Fibroblast of skin of right biceps (primary cell): ENCODE results near the gene MKNK1.
"Not testable (repeated sequence)": the region's sequence is repeated elsewhere in the genome, so short reads cannot be mapped to it uniquely, and the experiment has no call there.

Source experiments
- DNase-seq: peaks from one replicate; pipeline ENCODE4 v3.0.0-alpha.2; 2013

The MKNK1 gene

GRCh38 chr1:46603858-46604549, at the start of gene MKNK1:
MKNK1 (minus strand) TSS chr1:46604268; CDS start chr1:46583327, 20,941 bp downstream.
- peak; percentile 93 for DNase-seq

GRCh38 chr1:46653405-46653958, 49.4 kb upstream of the MKNK1 start:
- DNase-seq: peak; percentile 8

GRCh38 chr1:46652321-46653100, 48.4 kb upstream of the MKNK1 start:
- no peak for DNase-seq

- DNase-seq: not testable (repeated sequence)
Measured at GRCh38 chr1:46651152-46651551, 47.1 kb upstream of the MKNK1 start.

- no peak for DNase-seq
Measured at GRCh38 chr1:46650491-46650890, 46.4 kb upstream of the MKNK1 start.

- no peak for DNase-seq
Measured at GRCh38 chr1:46649764-46650163, 45.7 kb upstream of the MKNK1 start.

GRCh38 chr1:46647611-46648010, 43.5 kb upstream of the MKNK1 start:
- no peak for DNase-seq

GRCh38 chr1:46646844-46647243, 42.8 kb upstream of the MKNK1 start:
- peak; percentile 22 for DNase-seq

GRCh38 chr1:46646331-46646730, 42.3 kb upstream of the MKNK1 start:
- no peak for DNase-seq

GRCh38 chr1:46645815-46646214, 41.7 kb upstream of the MKNK1 start:
- no peak for DNase-seq

- peak; percentile 85 for DNase-seq
Measured at GRCh38 chr1:46643368-46643775, 39.3 kb upstream of the MKNK1 start.

- no peak for DNase-seq
Measured at GRCh38 chr1:46642115-46642680, 38.1 kb upstream of the MKNK1 start.

GRCh38 chr1:46639547-46639946, 35.5 kb upstream of the MKNK1 start:
- no peak for DNase-seq

- no peak for DNase-seq
Measured at GRCh38 chr1:46638921-46639320, 34.9 kb upstream of the MKNK1 start.

GRCh38 chr1:46637444-46638083, 33.5 kb upstream of the MKNK1 start:
- no peak for DNase-seq

GRCh38 chr1:46635205-46635604, 31.1 kb upstream of the MKNK1 start:
- DNase-seq: no peak

GRCh38 chr1:46630719-46631118, 26.7 kb upstream of the MKNK1 start:
- no peak for DNase-seq

GRCh38 chr1:46623743-46624644, 19.9 kb upstream of the MKNK1 start:
- no peak for DNase-seq

- DNase-seq: peak; percentile 28
Measured at GRCh38 chr1:46622344-46622743, 18.3 kb upstream of the MKNK1 start.

- DNase-seq: no peak
Measured at GRCh38 chr1:46621930-46622329, 17.9 kb upstream of the MKNK1 start.

GRCh38 chr1:46619656-46620258, 15.7 kb upstream of the MKNK1 start:
- DNase-seq: no peak
